ENCODE data around the gene TSHZ2. TPM values are rescaled to one million over a fixed set of nuclear protein-coding genes. Genes with fewer than 3 reads are reported as not detected.

TSHZ2 gene
- total RNA-seq, 2 donors from 2014 or later = 3.3 to 6.2 TPM

DNA sequence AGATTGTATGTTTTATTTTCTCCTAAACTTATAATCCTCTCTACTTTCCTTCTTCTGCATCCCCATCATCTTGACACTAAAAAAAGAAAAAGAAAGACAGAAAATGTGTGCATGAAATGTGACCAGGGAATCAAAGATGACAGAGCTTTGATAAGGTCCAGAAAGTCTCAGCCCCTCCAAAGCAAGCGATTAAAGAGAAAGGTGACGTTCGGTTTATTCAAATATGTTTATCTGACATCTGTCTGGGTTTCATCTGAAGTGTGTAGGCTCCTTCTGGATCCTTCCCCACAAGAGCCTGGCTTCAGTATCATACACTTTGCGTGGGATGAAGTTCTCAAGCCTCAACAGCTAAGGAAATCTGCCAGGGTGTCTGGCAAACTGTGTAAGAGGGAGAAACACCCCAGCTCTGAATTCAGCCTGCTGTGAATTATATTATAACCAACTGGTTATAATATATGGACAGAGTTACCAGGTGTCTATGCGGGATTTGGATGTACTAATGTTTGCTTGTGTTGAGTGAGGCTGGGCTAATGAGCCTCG is 358.5 kb downstream of the TSHZ2 start:
- no peak for DNase-seq (ENCODE audit: low spot score)
- TF ChIP-seq CTCF (IDR thresholded peaks at IDR 0.05) = no peak
- no peaks in the 10 kb centered on the region for H3K4me1 ChIP-seq
- H3K4me3 ChIP-seq = no peak overlapping the region
- no peaks in the 10 kb centered on the region for H3K27me3 ChIP-seq
- no peaks in the 10 kb centered on the region for H3K36me3 ChIP-seq
- no peak overlapping the region for H3K27ac ChIP-seq
- no peaks in the 10 kb centered on the region for H3K9me3 ChIP-seq

GRCh38 chr20:53331151-53331973 is 359.2 kb downstream of the TSHZ2 start:
- H3K27ac ChIP-seq = peak overlapping the region in 1 of 2 donors; percentile 40
- H3K9me3 ChIP-seq = no peaks in the 10 kb centered on the region
- H3K4me3 ChIP-seq = no peak overlapping the region
- no peaks in the 10 kb centered on the region for H3K27me3 ChIP-seq
- no peak for DNase-seq (ENCODE audit: low spot score)
- no peaks in the 10 kb centered on the region for H3K4me1 ChIP-seq
- TF ChIP-seq CTCF (IDR thresholded peaks at IDR 0.05) = no peak
- H3K36me3 ChIP-seq = no peaks in the 10 kb centered on the region

DNA sequence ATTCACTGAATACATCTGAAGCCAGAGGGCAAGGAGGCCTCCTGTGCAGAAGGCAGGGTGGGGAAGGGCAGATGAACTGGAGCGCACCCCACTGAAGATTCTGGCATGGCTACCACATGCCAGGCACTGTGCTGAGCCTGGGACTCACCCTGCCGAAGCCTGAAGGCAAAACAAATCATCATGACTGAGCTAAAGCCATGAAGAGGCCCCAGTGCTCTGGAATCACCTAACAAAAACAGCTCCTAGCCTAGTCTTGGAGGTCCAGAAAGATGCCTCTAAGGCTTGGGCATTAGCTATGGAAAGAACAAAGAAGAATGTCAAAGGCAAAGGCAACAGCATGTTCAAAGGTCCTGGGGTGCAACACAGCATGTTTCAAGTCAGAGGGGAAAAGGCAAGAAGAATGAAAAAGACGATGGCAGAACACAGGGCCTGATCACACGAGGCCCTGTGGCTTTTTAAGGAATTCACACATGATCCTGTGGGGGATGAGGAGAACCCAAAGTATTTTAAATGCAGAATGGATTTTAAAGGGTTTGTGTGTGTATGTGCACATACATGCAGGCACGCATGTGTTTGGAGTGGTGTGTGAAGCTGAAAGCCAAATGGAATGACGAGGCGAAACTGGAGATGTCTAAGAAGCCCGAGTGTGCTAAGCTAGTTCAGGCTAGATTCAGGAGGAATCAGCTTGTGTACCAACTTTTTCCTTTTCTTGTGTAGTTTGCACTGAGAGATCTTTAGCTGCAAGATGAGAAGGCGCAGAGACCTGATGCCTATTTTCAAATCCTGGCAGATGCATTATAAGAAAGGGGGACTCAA is 360.1 kb downstream of the TSHZ2 start:
- H3K27me3 ChIP-seq = no peaks in the 10 kb centered on the region
- H3K27ac ChIP-seq = no peak overlapping the region

DNA sequence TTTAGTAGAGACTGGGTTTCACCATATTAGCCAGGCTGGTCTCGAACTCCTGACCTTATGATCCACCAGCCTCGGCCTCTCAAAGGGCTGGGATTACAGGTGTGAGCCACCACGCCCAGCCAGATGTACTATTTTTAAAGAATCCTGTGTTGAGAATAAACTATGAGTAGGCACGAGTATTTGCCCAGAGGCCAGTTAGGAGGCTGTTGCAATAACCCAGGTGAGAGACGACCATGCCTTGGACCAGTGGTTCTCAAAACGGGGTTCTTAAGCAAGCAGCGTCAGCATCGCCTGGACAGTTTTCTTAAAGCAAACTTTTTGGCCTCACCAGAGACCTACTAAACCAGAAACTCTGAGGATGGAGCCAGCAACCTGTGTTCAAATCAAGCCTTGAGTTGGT is 362.7 kb downstream of the TSHZ2 start:
- no peak overlapping the region for H3K4me3 ChIP-seq
- no peaks in the 10 kb centered on the region for H3K27me3 ChIP-seq
- DNase-seq (ENCODE audit: low spot score) = no peak
- H3K36me3 ChIP-seq = no peaks in the 10 kb centered on the region
- no peak for TF ChIP-seq CTCF (IDR thresholded peaks at IDR 0.05)
- no peaks in the 10 kb centered on the region for H3K4me1 ChIP-seq
- no peaks in the 10 kb centered on the region for H3K9me3 ChIP-seq
- no peak overlapping the region for H3K27ac ChIP-seq

More for the DNA sequence above, 360.1 kb downstream of the TSHZ2 start:
- DNase-seq (ENCODE audit: low spot score) = no peak
- H3K4me3 ChIP-seq = no peak overlapping the region
- H3K9me3 ChIP-seq = no peaks in the 10 kb centered on the region
- no peaks in the 10 kb centered on the region for H3K4me1 ChIP-seq
- no peak for TF ChIP-seq CTCF (IDR thresholded peaks at IDR 0.05)
- no peaks in the 10 kb centered on the region for H3K36me3 ChIP-seq

GRCh38 chr20:53335555-53335954 is 363.4 kb downstream of the TSHZ2 start:
- no peaks in the 10 kb centered on the region for H3K4me1 ChIP-seq
- no peak for TF ChIP-seq CTCF (IDR thresholded peaks at IDR 0.05)
- no peaks in the 10 kb centered on the region for H3K9me3 ChIP-seq
- no peak for DNase-seq (ENCODE audit: low spot score)
- H3K36me3 ChIP-seq = no peaks in the 10 kb centered on the region
- no peak overlapping the region for H3K27ac ChIP-seq
- H3K27me3 ChIP-seq = no peaks in the 10 kb centered on the region
- H3K4me3 ChIP-seq = no peak overlapping the region
